Psoas muscle (tissue), 8 donors: ENCODE data around the gene EFHC1. TPM values are rescaled to one million over a fixed set of nuclear protein-coding genes. Genes with fewer than 3 reads are reported as not detected.

Experiments used
- ATAC-seq, 4 donors: fragments of 200-7000 bp; cut with Tn5 transposase; one replicate each; pipeline ENCODE4 v1.9.1; 2020; ENCODE audit warnings: moderate library complexity in 3 of 4, mild to moderate bottlenecking in 2 of 4
- DNase-seq, 2 donors: peaks; one replicate each; pipeline ENCODE4 v3.0.0-alpha.2; 2020
- H3K27ac ChIP-seq: fragments of 200-600 bp; one replicate; pipeline ENCODE4 v1.8.0; 2022
- H3K27me3 ChIP-seq, 3 donors: fragments of 200-600 bp in 1 of 3; one replicate each; pipeline versions ENCODE4 v1.6.1 to v1.8.0; 2013 to 2022; ENCODE audit warnings: low read length in 2 of 3, mild to moderate bottlenecking in 2 of 3, moderate library complexity in 1 of 3; ENCODE audit not compliant: insufficient read depth in 3 of 3
- H3K36me3 ChIP-seq, 2 donors: fragments of 200-600 bp in 1 of 2; one replicate each; pipeline versions ENCODE4 v1.6.1 to v1.8.0; 2013 to 2022; ENCODE audit warnings: low read depth in 1 of 2, mild to moderate bottlenecking in 1 of 2, moderate library complexity in 1 of 2; ENCODE audit not compliant: insufficient read depth in 1 of 2
- H3K4me1 ChIP-seq: fragments of 200-600 bp; one replicate; pipeline ENCODE4 v1.8.0; 2022
- H3K4me3 ChIP-seq: fragments of 200-600 bp; one replicate; pipeline ENCODE4 v1.8.0; 2022; ENCODE audit warnings: mild to moderate bottlenecking
- H3K9me3 ChIP-seq: fragments of 200-600 bp; one replicate; pipeline ENCODE4 v1.8.0; 2022
- CTCF ChIP-seq: fragments of 200-600 bp; IDR thresholded peaks from one replicate; pipeline ENCODE4 v1.8.0; 2022; ENCODE audit warnings: antibody characterized with exemption
- WGBS, 3 donors: extraction: QIAGEN DNeasy Blood & Tissue Kit; methylation state at CpG; one replicate each; pipeline versions ENCODE4 v1.1.6 to v1.1.7; 2013; 5-methylcytosine and 5-hydroxymethylcytosine counted together
- intact Hi-C, 2 donors: fragments of 100-400 bp; cut with DNase I; formaldehyde crosslinking; loops; one replicate each; pipeline versions ENCODE4 v1.11.0 to v1.14.2; 2022
- polyA plus RNA-seq, 3 donors: library from polyadenylated mRNA; stranded (reverse); fragments of 200-250 nt; gene quantifications; one replicate each; pipeline ENCODE4 v1.2.3, GENCODE V29; 2013
- total RNA-seq, 4 donors: library from RNA; stranded (reverse); fragmentation: NEBNext Ultra II Directional in 2 of 4; extraction: Animal tissue kit (Norgen Biotek cat#: 25700) in 2 of 4; gene quantifications; one replicate each; pipeline versions ENCODE4 v1.2.1 to v1.2.4, GENCODE V29; 2021 to 2023
- donor health status: healthy with polysubstance abuse.
- donor health status: DM: no; HTN: no; CAD: no; lungs with moderate emphysema.
- donor health status: Bipolar disorder and iron deficiency.
- donor health status: healthy.
- donor health status: DM: yes; HTN: yes; CAD: no.
- donor health status: DM: no; HTN: no; CAD: no.
- donor health status: DM: no; HTN: no; CAD: no.
- donor health status: DM: yes; HTN: yes; CAD: no.

EFHC1 gene
- total and polyA plus RNA-seq, 7 donors, result 1.5 to 3.9 (median 2.0) TPM

GRCh38 chr6:52534363-52534762 is 114.2 kb downstream of the EFHC1 start:
- Histone ChIP-seq H3K9me3 (no peaks in the 10 kb centered on the region), H3K4me3 (no peak overlapping the region), H3K27me3 (no peaks in the 10 kb centered on the region), H3K36me3 (peaks cover 0 to 7% of the 10 kb centered on the region in 2 donors), H3K27ac (no peak overlapping the region), H3K4me1 (peaks cover 4% of the 10 kb centered on the region)
- intact Hi-C loops, result no loop called here
- ATAC-seq (no peak), DNase-seq (no peak)
- WGBS, 3 donors, result 97 to 99% (median 98%) methylated on average over 5 of the region's 5 CpGs
- no peak for TF ChIP-seq CTCF

- no peak for ATAC-seq
- peaks cover 0 to 7% of the 10 kb centered on the region in 2 donors for H3K36me3 ChIP-seq
Measured at GRCh38 chr6:52534966-52535390, 114.8 kb downstream of the EFHC1 start.

GRCh38 chr6:52535711-52536423 is 115.7 kb downstream of the EFHC1 start:
- H3K4me1 ChIP-seq, result peaks cover 7% of the 10 kb centered on the region

More at GRCh38 chr6:52534966-52535390, 114.8 kb downstream of the EFHC1 start:
- no peak for DNase-seq
- no peak for TF ChIP-seq CTCF
- 79 to 92% (median 80%) methylated on average over 3 of the region's 3 CpGs for WGBS, 3 donors
- Histone ChIP-seq H3K4me1 (peaks cover 4% of the 10 kb centered on the region), H3K27me3 (no peaks in the 10 kb centered on the region), H3K9me3 (no peaks in the 10 kb centered on the region), H3K27ac (no peak overlapping the region), H3K4me3 (no peak overlapping the region)
- intact Hi-C loops, result no loop called here

GRCh38 chr6:52536424-52536916 is 116.3 kb downstream of the EFHC1 start:
- Histone ChIP-seq H3K36me3 (peaks cover 0 to 7% of the 10 kb centered on the region in 2 donors), H3K4me1 (peaks cover 7% of the 10 kb centered on the region), H3K9me3 (no peaks in the 10 kb centered on the region), H3K4me3 (no peak overlapping the region), H3K27ac (no peak overlapping the region), H3K27me3 (no peaks in the 10 kb centered on the region)
- intact Hi-C loops, result no loop called here
- TF ChIP-seq CTCF, result no peak
- DNase-seq (no peak), ATAC-seq (no peak)
- 81 to 86% (median 82%) methylated on average over 6 of the region's 6 CpGs for WGBS, 3 donors

More at GRCh38 chr6:52535711-52536423, 115.7 kb downstream of the EFHC1 start:
- TF ChIP-seq CTCF, result no peak
- intact Hi-C loops, result no loop called here
- Histone ChIP-seq H3K36me3 (peaks cover 0 to 7% of the 10 kb centered on the region in 2 donors), H3K9me3 (no peaks in the 10 kb centered on the region), H3K4me3 (no peak overlapping the region), H3K27ac (no peak overlapping the region), H3K27me3 (no peaks in the 10 kb centered on the region)
- ATAC-seq, result no peak
- 78 to 86% (median 79%) methylated on average over 5 of the region's 5 CpGs for WGBS, 3 donors
- no peak for DNase-seq
